ENCODE results near the gene LBX2. TPM values are rescaled to one million over a fixed set of nuclear protein-coding genes. Genes with fewer than 3 reads are reported as not detected.

The LBX2 gene
- total RNA-seq, 1 donor, result 5.4 TPM

GRCh38 chr2:74457129-74457548 is 42.3 kb downstream of the LBX2 start:
- Histone ChIP-seq H3K4me1 (ENCODE audit: insufficient read depth, low read length) (peaks cover 24% of the 10 kb centered on the region), H3K36me3 (ENCODE audit: insufficient read depth, low read length) (peaks cover 15% of the 10 kb centered on the region), H3K4me2 (ENCODE audit: insufficient read depth, low read length) (peak overlapping the region; percentile 99), H3K9me3 (ENCODE audit: low read depth, low read length) (no peaks in the 10 kb centered on the region), H3K4me3 (ENCODE audit: insufficient read depth, low read length) (peak overlapping the region; percentile 87), H3K27ac (ENCODE audit: low read depth, low read length) (peak overlapping the region; percentile 24), H2AFZ (ENCODE audit: low read length) (peak overlapping the region; percentile 80), H3K27me3 (ENCODE audit: insufficient read depth, low read length) (peaks cover 3% of the 10 kb centered on the region), H4K20me1 (ENCODE audit: insufficient read depth, low read length) (no peaks in the 10 kb centered on the region), H3K79me2 (ENCODE audit: insufficient read depth, low read length) (peaks cover 23% of the 10 kb centered on the region)
- no peak for TF ChIP-seq CTCF (IDR thresholded peaks at IDR 0.05; ENCODE audit: extremely low read depth, low read depth, low read length)
- DNase-seq (ENCODE audit: insufficient read length, low spot score, missing footprints), result peak; percentile 85

DNA sequence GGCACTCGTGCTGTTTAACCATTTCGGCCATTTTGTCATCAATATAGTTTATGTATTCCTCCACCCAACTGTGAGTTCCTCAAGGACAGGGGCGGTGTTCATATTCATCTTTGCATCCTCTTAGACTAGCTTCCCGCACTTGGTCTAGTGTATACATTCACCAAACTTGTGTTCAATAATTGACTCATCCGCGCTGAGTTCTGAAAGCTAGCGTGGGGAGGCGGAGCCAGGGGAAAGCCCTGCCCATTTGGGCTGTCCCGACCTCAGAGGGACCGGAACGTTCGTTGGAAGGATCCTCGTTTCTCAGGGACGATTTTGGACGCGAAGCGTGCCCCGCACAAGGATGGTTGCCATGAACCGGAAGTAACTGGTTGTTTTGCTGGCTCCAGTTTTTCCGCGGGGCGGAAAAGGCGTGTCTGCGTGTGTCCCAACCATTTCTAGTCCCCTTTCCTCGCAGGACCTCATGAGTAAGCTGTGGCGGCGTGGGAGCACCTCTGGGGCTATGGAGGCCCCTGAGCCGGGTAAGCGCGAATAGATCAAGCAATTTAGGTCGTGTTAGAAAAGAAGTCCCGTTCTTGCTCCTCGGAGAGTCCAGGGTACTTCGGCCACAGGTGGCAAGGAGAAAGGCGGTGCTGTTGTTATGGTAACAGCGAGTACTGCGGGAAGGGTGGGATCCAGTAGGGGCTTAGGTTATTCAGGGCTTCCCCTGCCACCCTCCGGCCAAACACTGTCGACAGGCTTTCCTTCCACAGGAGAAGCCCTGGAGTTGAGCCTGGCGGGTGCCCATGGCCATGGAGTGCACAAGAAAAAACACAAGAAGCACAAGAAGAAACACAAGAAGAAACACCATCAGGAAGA is 44.5 kb downstream of the LBX2 start, which contains the start of gene INO80B:
Gene INO80B, plus strand, starts transcription at position 434 of the 858 bp plus-strand sequence. Its CDS starts 30 bp downstream, at position 464.
- Histone ChIP-seq H3K27me3 (ENCODE audit: insufficient read depth, low read length) (peaks cover 6% of the 10 kb centered on the region), H3K9me3 (ENCODE audit: low read depth, low read length) (no peaks in the 10 kb centered on the region), H4K20me1 (ENCODE audit: insufficient read depth, low read length) (no peaks in the 10 kb centered on the region), H3K27ac (ENCODE audit: low read depth, low read length) (peak within 1 kb of the TSS; percentile 53), H3K4me3 (ENCODE audit: insufficient read depth, low read length) (peak within 1 kb of the TSS; percentile 81), H3K4me2 (ENCODE audit: insufficient read depth, low read length) (peak within 1 kb of the TSS; percentile 83), H2AFZ (ENCODE audit: low read length) (peak within 1 kb of the TSS; percentile 84), H3K4me1 (ENCODE audit: insufficient read depth, low read length) (peaks cover 24% of the 10 kb centered on the region), H3K36me3 (ENCODE audit: insufficient read depth, low read length) (no peaks in the 10 kb centered on the region), H3K79me2 (ENCODE audit: insufficient read depth, low read length) (peaks cover 23% of the 10 kb centered on the region)
- DNase-seq (ENCODE audit: insufficient read length, low spot score, missing footprints), result peak; percentile 96
- no peak for TF ChIP-seq CTCF (IDR thresholded peaks at IDR 0.05; ENCODE audit: extremely low read depth, low read depth, low read length)

- no peak for DNase-seq (ENCODE audit: insufficient read length, low spot score, missing footprints)
- no peak overlapping the region for H3K4me3 ChIP-seq (ENCODE audit: insufficient read depth, low read length)
- no peak overlapping the region for H3K4me2 ChIP-seq (ENCODE audit: insufficient read depth, low read length)
- H3K36me3 ChIP-seq (ENCODE audit: insufficient read depth, low read length), result no peaks in the 10 kb centered on the region
- H3K4me1 ChIP-seq (ENCODE audit: insufficient read depth, low read length), result peaks cover 9% of the 10 kb centered on the region
- peaks cover 4% of the 10 kb centered on the region for H3K79me2 ChIP-seq (ENCODE audit: insufficient read depth, low read length)
- H2AFZ ChIP-seq (ENCODE audit: low read length), result no peak overlapping the region
- H3K27me3 ChIP-seq (ENCODE audit: insufficient read depth, low read length), result peaks cover 6% of the 10 kb centered on the region
- no peaks in the 10 kb centered on the region for H3K9me3 ChIP-seq (ENCODE audit: low read depth, low read length)
- TF ChIP-seq CTCF (IDR thresholded peaks at IDR 0.05; ENCODE audit: extremely low read depth, low read depth, low read length), result no peak
- no peak overlapping the region for H3K27ac ChIP-seq (ENCODE audit: low read depth, low read length)
- no peaks in the 10 kb centered on the region for H4K20me1 ChIP-seq (ENCODE audit: insufficient read depth, low read length)
Measured at GRCh38 chr2:74450570-74451190, 48.7 kb downstream of the LBX2 start.

- Histone ChIP-seq H3K4me3 (ENCODE audit: insufficient read depth, low read length) (no peak overlapping the region), H3K4me2 (ENCODE audit: insufficient read depth, low read length) (no peak overlapping the region), H4K20me1 (ENCODE audit: insufficient read depth, low read length) (no peaks in the 10 kb centered on the region), H3K27me3 (ENCODE audit: insufficient read depth, low read length) (peaks cover 6% of the 10 kb centered on the region), H3K9me3 (ENCODE audit: low read depth, low read length) (no peaks in the 10 kb centered on the region), H3K36me3 (ENCODE audit: insufficient read depth, low read length) (no peaks in the 10 kb centered on the region), H3K27ac (ENCODE audit: low read depth, low read length) (no peak overlapping the region), H3K4me1 (ENCODE audit: insufficient read depth, low read length) (peaks cover 15% of the 10 kb centered on the region), H2AFZ (ENCODE audit: low read length) (no peak overlapping the region), H3K79me2 (ENCODE audit: insufficient read depth, low read length) (no peaks in the 10 kb centered on the region)
- DNase-seq (ENCODE audit: insufficient read length, low spot score, missing footprints), result peak; percentile 84
- no peak for TF ChIP-seq CTCF (IDR thresholded peaks at IDR 0.05; ENCODE audit: extremely low read depth, low read depth, low read length)
Measured at GRCh38 chr2:74448771-74449170, 50.6 kb downstream of the LBX2 start.

Measured in osteoblast (primary cell).